Endodermal cell (in vitro differentiated cells): ENCODE data around the gene IQSEC3. TPM values are rescaled to one million over a fixed set of nuclear protein-coding genes. Genes with fewer than 3 reads are reported as not detected.

Experiments
- DNase-seq: peaks from one replicate; pipeline ENCODE4 v3.0.0-alpha.2; 2017
- H3K27ac ChIP-seq: 2 replicates; pipeline ENCODE4 v1.5.1; 2013; ENCODE audit warnings: mild to moderate bottlenecking, low read depth, low read length, moderate library complexity
- H3K27me3 ChIP-seq: 2 replicates; pipeline ENCODE4 v1.6.1; 2013; ENCODE audit warnings: mild to moderate bottlenecking, low read length, moderate library complexity; ENCODE audit not compliant: insufficient read depth, control insufficient read depth, poor library complexity, severe bottlenecking
- H3K36me3 ChIP-seq: 2 replicates; pipeline ENCODE4 v1.7.0; 2013; ENCODE audit warnings: mild to moderate bottlenecking, low read length, moderate library complexity; ENCODE audit not compliant: control insufficient read depth, insufficient read depth
- H3K4me1 ChIP-seq: one replicate; pipeline ENCODE4 v1.7.0; 2013; ENCODE audit warnings: low read length; ENCODE audit not compliant: control insufficient read depth, insufficient read depth
- H3K4me3 ChIP-seq: 2 replicates; pipeline ENCODE4 v1.5.1; 2013; ENCODE audit warnings: mild to moderate bottlenecking, low read length, moderate library complexity
- H3K9ac ChIP-seq: 2 replicates; pipeline ENCODE4 v1.6.1; 2013; ENCODE audit warnings: mild to moderate bottlenecking, low read length, moderate library complexity; ENCODE audit not compliant: poor library complexity, severe bottlenecking; ENCODE audit errors: extremely low read depth
- H3K9me3 ChIP-seq: 2 replicates; pipeline ENCODE4 v1.6.1; 2013; ENCODE audit warnings: mild to moderate bottlenecking, low read length, moderate library complexity; ENCODE audit not compliant: control insufficient read depth
- H3K27ac Mint-ChIP-seq: 2 replicates; pipeline ENCODE4 v1.8.0; 2020; ENCODE audit warnings: mixed read lengths
- H3K27me3 Mint-ChIP-seq: 2 replicates; pipeline ENCODE4 v1.8.0; 2021; ENCODE audit warnings: mild to moderate bottlenecking, mixed read lengths; ENCODE audit not compliant: insufficient read depth
- H3K36me3 Mint-ChIP-seq: 2 replicates; pipeline ENCODE4 v1.8.0; 2020; ENCODE audit warnings: low read depth, mixed read lengths
- H3K4me1 Mint-ChIP-seq: 2 replicates; pipeline ENCODE4 v1.8.0; 2020; ENCODE audit warnings: mixed read lengths
- H3K4me3 Mint-ChIP-seq: 2 replicates; pipeline ENCODE4 v1.8.0; 2020; ENCODE audit warnings: mild to moderate bottlenecking, moderate library complexity, mixed read lengths
- H3K9me3 Mint-ChIP-seq: 2 replicates; pipeline ENCODE4 v1.8.0; 2020; ENCODE audit warnings: mild to moderate bottlenecking, mixed read lengths
- CTCF ChIP-seq: fragments of 200-600 bp; sonication (generic); conservative IDR thresholded peaks from 2 replicates; pipeline ENCODE4 v1.5.0; 2021; ENCODE audit warnings: antibody characterized with exemption, mild to moderate bottlenecking
- WGBS, 2 experiments: methylation state at CpG; one replicate each; pipeline versions ENCODE4 v1.1.5 to v1.1.7; 2013; ENCODE audit warnings: missing lambda C conversion rate in 2 of 2, mixed read lengths in 1 of 2; ENCODE audit not compliant: insufficient coverage in 1 of 2, insufficient read length in 1 of 2; 5-methylcytosine and 5-hydroxymethylcytosine counted together
- total RNA-seq, 2 donors: library from RNA; stranded (reverse); fragmentation: NEBNext Ultra II Directional in 1 of 2; extraction: Animal tissue kit (Norgen Biotek cat#: 25700) in 1 of 2; gene quantifications; 2 replicates in 1 of 2; 3 replicates in 1 of 2; pipeline ENCODE4 v1.2.1, GENCODE V29; 2021

The IQSEC3 gene
- total RNA-seq, 2 donors from 2014 or later, result 1.5 to 2.7 TPM

DNA sequence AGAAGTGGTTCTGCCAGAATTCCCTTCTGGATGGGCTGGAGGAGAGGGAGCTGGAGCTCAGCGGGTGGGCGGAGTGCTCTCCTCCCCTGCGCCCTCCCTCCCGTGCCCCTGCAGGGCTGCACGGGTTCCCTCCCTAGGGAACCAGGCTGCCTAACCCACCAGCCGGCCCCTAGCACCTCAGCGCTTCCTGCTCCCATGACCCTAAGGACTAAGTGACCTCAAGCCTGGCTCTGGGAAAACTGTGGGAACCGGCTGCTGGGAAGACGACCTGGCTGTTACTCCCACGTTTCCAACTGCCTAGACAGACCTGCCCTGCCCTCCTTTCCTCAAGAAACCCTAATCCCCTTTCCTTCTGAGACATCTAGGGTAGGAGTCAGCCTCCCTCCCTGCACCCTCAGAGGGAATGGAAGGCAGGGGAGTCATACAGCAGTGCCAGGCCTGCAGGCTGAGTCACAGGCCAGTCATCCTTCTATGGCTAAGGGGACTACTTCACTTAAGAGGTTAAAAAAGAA is 115.9 kb downstream of the IQSEC3 start:
- no peaks in the 10 kb centered on the region for H3K36me3 Mint-ChIP-seq
- peaks cover 4% of the 10 kb centered on the region for H3K9me3 Mint-ChIP-seq
- no peak overlapping the region for H3K27ac ChIP-seq
- peaks cover 7% of the 10 kb centered on the region for H3K4me1 ChIP-seq
- 77% methylated on average over 10 of the region's 10 CpGs; no CpG with 5 or more reads in 1 of the 2 experiments for WGBS, 2 experiments
- no peak overlapping the region for H3K9ac ChIP-seq
- H3K27me3 Mint-ChIP-seq, result peaks cover 29% of the 10 kb centered on the region
- DNase-seq, result no peak
- H3K27me3 ChIP-seq, result no peaks in the 10 kb centered on the region
- H3K4me1 Mint-ChIP-seq, result peaks cover 15% of the 10 kb centered on the region
- no peak overlapping the region for H3K4me3 Mint-ChIP-seq
- TF ChIP-seq CTCF, result no peak
- H3K4me3 ChIP-seq, result no peak overlapping the region
- H3K27ac Mint-ChIP-seq, result no peak overlapping the region
- no peaks in the 10 kb centered on the region for H3K9me3 ChIP-seq
- H3K36me3 ChIP-seq, result no peaks in the 10 kb centered on the region

DNA sequence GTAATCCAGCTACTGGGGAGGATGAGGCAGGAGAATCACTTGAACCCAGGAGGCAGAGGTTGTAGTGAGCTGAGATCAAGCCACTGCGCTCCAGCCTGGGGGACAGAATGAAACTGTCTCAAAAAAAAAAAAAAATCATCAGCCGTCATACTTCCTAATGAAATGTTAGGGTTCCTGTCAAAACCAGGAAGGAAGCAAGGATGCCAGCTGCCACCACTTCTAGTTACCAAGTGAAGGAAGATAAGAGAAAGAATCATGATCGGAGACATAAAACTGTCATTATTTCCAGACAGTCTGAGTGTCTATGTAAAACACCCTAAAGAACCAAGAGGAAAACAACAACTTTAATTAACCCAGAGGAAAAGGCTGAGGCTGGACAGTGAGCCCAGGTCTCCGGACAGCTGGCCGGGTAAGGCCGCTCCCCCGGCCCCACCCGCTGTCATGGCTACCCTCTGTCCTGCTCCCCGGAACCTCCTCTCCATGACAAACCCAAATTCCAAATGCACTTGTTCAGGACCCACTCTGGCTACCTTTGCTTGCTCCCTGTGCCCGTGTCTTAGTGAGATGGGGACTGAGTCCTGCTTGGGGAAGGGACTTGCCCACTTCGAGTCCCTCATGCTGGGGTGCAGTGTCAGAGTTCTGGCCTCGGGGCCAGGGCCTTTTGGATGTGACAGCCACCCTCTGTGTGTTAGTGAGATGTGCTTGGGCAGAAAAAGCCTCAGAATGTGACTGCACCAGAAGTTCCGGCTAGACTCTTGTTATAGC is 118.4 kb downstream of the IQSEC3 start:
- WGBS, 2 experiments, result 87 to 90% methylated on average over 10 to 13 of the region's 13 CpGs
- Mint-ChIP-seq H3K27ac (no peak overlapping the region), H3K27me3 (peaks cover 52% of the 10 kb centered on the region), H3K4me1 (no peaks in the 10 kb centered on the region), H3K4me3 (no peak overlapping the region), H3K36me3 (no peaks in the 10 kb centered on the region), H3K9me3 (peaks cover 7% of the 10 kb centered on the region)
- H3K9me3 ChIP-seq, result no peaks in the 10 kb centered on the region
- no peak overlapping the region for H3K9ac ChIP-seq
- H3K4me1 ChIP-seq, result no peaks in the 10 kb centered on the region
- no peak overlapping the region for H3K4me3 ChIP-seq
- no peak overlapping the region for H3K27ac ChIP-seq
- peaks cover 15% of the 10 kb centered on the region for H3K27me3 ChIP-seq
- no peak for TF ChIP-seq CTCF
- no peak for DNase-seq
- H3K36me3 ChIP-seq, result no peaks in the 10 kb centered on the region

GRCh38 chr12:185576-185955 is 119.0 kb downstream of the IQSEC3 start:
- Histone ChIP-seq H3K4me3 (no peak overlapping the region), H3K9ac (no peak overlapping the region), H3K27ac (no peak overlapping the region), H3K27me3 (peaks cover 18% of the 10 kb centered on the region), H3K36me3 (no peaks in the 10 kb centered on the region), H3K9me3 (no peaks in the 10 kb centered on the region), H3K4me1 (no peaks in the 10 kb centered on the region)
- no peaks in the 10 kb centered on the region for H3K4me1 Mint-ChIP-seq
- H3K36me3 Mint-ChIP-seq, result no peaks in the 10 kb centered on the region
- peaks cover 58% of the 10 kb centered on the region for H3K27me3 Mint-ChIP-seq
- WGBS, 2 experiments, result 86 to 94% methylated on average over 4 to 8 of the region's 8 CpGs
- no peak overlapping the region for H3K27ac Mint-ChIP-seq
- no peak for TF ChIP-seq CTCF
- H3K9me3 Mint-ChIP-seq, result peaks cover 7% of the 10 kb centered on the region
- no peak overlapping the region for H3K4me3 Mint-ChIP-seq
- DNase-seq, result no peak
